IMR-90 (cell line): ENCODE data around the gene MFAP1. TPM values are rescaled to one million over a fixed set of nuclear protein-coding genes. Genes with fewer than 3 reads are reported as not detected.

Experiments used
- ATAC-seq: fragments of 200-7000 bp; cut with Tn5 transposase; 2 replicates; pipeline ENCODE4 v1.9.1; 2020; ENCODE audit warnings: low read depth, mild to moderate bottlenecking, moderate library complexity
- BruUV-seq: library from RNA; stranded (reverse); fragments of 400-500 nt; replicated peaks from 2 replicates; lab custom pipeline; 2021; lab: Mats Ljungman, UMichigan
- CTCF ChIA-PET: fragments of 300-600 bp; formaldehyde crosslinking; extraction: SDS; loops from one replicate; lab custom pipeline; 2021; ENCODE audit warnings: antibody characterized with exemption; lab: Yijun Ruan, JAX
- POLR2A ChIA-PET: fragments of 300-600 bp; sonication (Branson Sonifier 250); formaldehyde crosslinking; loops from one replicate; lab custom pipeline; 2022; ENCODE audit warnings: antibody characterized with exemption; ENCODE audit not compliant: unreplicated experiment; lab: Charles Lee
- DNase-seq: peaks from one replicate; pipeline ENCODE4 v3.0.0; 2013
- H2AFZ ChIP-seq: replicated peaks from 2 replicates; pipeline ENCODE3; 2013; ENCODE audit warnings: low read length, mild to moderate bottlenecking; ENCODE audit not compliant: poor library complexity
- H2AK5ac ChIP-seq: 2 replicates; pipeline ENCODE4 v1.6.1; 2013; ENCODE audit warnings: low read depth, low read length, inconsistent platforms
- H2AK9ac ChIP-seq: replicated peaks from 2 replicates; pipeline ENCODE3; 2013; ENCODE audit warnings: mild to moderate bottlenecking, low read depth, low read length, moderate library complexity; ENCODE audit not compliant: poor library complexity
- H2BK120ac ChIP-seq: 2 replicates; pipeline ENCODE4 v1.6.1; 2013; ENCODE audit warnings: low read depth, low read length, inconsistent platforms
- H2BK15ac ChIP-seq: 3 replicates; pipeline ENCODE4 v1.6.1; 2013; ENCODE audit warnings: low read depth, low read length, inconsistent platforms
- H2BK20ac ChIP-seq: 2 replicates; pipeline ENCODE4 v1.6.1; 2013; ENCODE audit warnings: low read depth, mild to moderate bottlenecking, inconsistent platforms, low read length, moderate library complexity
- H2BK5ac ChIP-seq: 2 replicates; pipeline ENCODE4 v1.6.1; 2013; ENCODE audit warnings: mild to moderate bottlenecking, low read depth, low read length, inconsistent platforms; ENCODE audit not compliant: poor library complexity, severe bottlenecking
- H3K14ac ChIP-seq: replicated peaks from 2 replicates; pipeline ENCODE4 v1.6.1; 2013; ENCODE audit warnings: low read depth, low read length, inconsistent platforms
- H3K18ac ChIP-seq: 2 replicates; pipeline ENCODE4 v1.6.1; 2013; ENCODE audit warnings: low read depth, low read length, control low read depth
- H3K23ac ChIP-seq: 2 replicates; pipeline ENCODE4 v1.6.1; 2013; ENCODE audit warnings: low read depth, low read length, inconsistent platforms
- H3K27ac ChIP-seq: 2 replicates; pipeline ENCODE4 v1.5.1; 2013; ENCODE audit warnings: mild to moderate bottlenecking, control low read depth, low read length; ENCODE audit not compliant: insufficient read depth
- H3K27me3 ChIP-seq: 2 replicates; pipeline ENCODE4 v1.6.1; 2013; ENCODE audit warnings: low read length; ENCODE audit not compliant: control insufficient read depth, insufficient read depth
- H3K36me3 ChIP-seq: 2 replicates; pipeline ENCODE4 v1.6.1; 2013; ENCODE audit warnings: low read length, mixed read lengths; ENCODE audit not compliant: control insufficient read depth, insufficient read depth
- H3K4ac ChIP-seq: 2 replicates; pipeline ENCODE4 v1.6.1; 2013; ENCODE audit warnings: low read depth, low read length, inconsistent platforms
- H3K4me1 ChIP-seq: 2 replicates; pipeline ENCODE4 v1.6.1; 2013; ENCODE audit warnings: low read length, mixed read lengths; ENCODE audit not compliant: control insufficient read depth, insufficient read depth
- H3K4me2 ChIP-seq: 2 replicates; pipeline ENCODE4 v1.6.1; 2013; ENCODE audit warnings: low read depth, mild to moderate bottlenecking, control low read depth, low read length, moderate library complexity
- H3K4me3 ChIP-seq: 2 replicates; pipeline ENCODE4 v1.5.1; 2013; ENCODE audit warnings: low read depth, mild to moderate bottlenecking, control low read depth, low read length, moderate library complexity; ENCODE audit not compliant: insufficient read depth
- H3K56ac ChIP-seq: 2 replicates; pipeline ENCODE4 v1.6.1; 2013; ENCODE audit warnings: low read length, inconsistent platforms; ENCODE audit not compliant: insufficient read depth; ENCODE audit errors: extremely low read depth
- H3K79me1 ChIP-seq, 2 experiments: 2 replicates each; pipeline ENCODE4 v1.6.1; 2013; ENCODE audit warnings: low read length in 2 of 2, inconsistent platforms in 1 of 2, low read depth in 1 of 2
- H3K9ac ChIP-seq: 2 replicates; pipeline ENCODE4 v1.6.1; 2013; ENCODE audit warnings: low read depth, low read length, control low read depth
- H3K9me1 ChIP-seq: 2 replicates; pipeline ENCODE4 v1.6.1; 2013; ENCODE audit warnings: low read length, inconsistent platforms; ENCODE audit not compliant: insufficient read depth
- H3K9me3 ChIP-seq: 2 replicates; pipeline ENCODE4 v1.6.1; 2013; ENCODE audit warnings: low read length; ENCODE audit not compliant: control insufficient read depth, insufficient read depth
- H4K20me1 ChIP-seq: 2 replicates; pipeline ENCODE4 v1.6.1; 2013; ENCODE audit warnings: low read length, inconsistent platforms; ENCODE audit not compliant: insufficient read depth
- H4K5ac ChIP-seq: 2 replicates; pipeline ENCODE4 v1.6.1; 2013; ENCODE audit warnings: mild to moderate bottlenecking, low read depth, low read length, control low read depth
- H4K8ac ChIP-seq, 2 experiments: 2 replicates each; pipeline ENCODE4 v1.6.1; 2013; ENCODE audit warnings: low read depth in 2 of 2, low read length in 2 of 2, control low read depth in 1 of 2, inconsistent platforms in 1 of 2
- H4K91ac ChIP-seq: 2 replicates; pipeline ENCODE4 v1.6.1; 2013; ENCODE audit warnings: low read depth, low read length, inconsistent platforms; ENCODE audit not compliant: insufficient read depth
- BHLHE40 ChIP-seq: fragments of 150-350 bp; IDR thresholded peaks from 2 replicates; pipeline ENCODE4 v1.6.1; 2016; ENCODE audit warnings: mild to moderate bottlenecking, low read depth, low read length
- NFE2L2 ChIP-seq: fragments of 150-350 bp; IDR thresholded peaks from 2 replicates; pipeline ENCODE4 v1.6.1; 2016; ENCODE audit warnings: low read depth, mild to moderate bottlenecking, low read length
- RCOR1 ChIP-seq: IDR thresholded peaks from 2 replicates; pipeline ENCODE4 v1.6.1; 2012; ENCODE audit warnings: mild to moderate bottlenecking, low read length, improper control_type of control experiment; ENCODE audit not compliant: insufficient replicate concordance
- USF2 ChIP-seq: fragments of 150-350 bp; IDR thresholded peaks from 2 replicates; pipeline ENCODE4 v1.6.1; 2017; ENCODE audit warnings: mild to moderate bottlenecking, antibody characterized with exemption, low read length, low read depth
- dilution Hi-C: fragments of 300-500 bp; cut with HindIII; formaldehyde crosslinking; loops from one replicate; pipeline ENCODE4 v1.14.3; 2018; ENCODE audit warnings: low sequenced_read_pairs; ENCODE audit not compliant: unreplicated experiment
- in situ Hi-C: fragments of 300-500 bp; cut with MboI; formaldehyde crosslinking; loops from 3 replicates; pipeline ENCODE4 v1.14.3; 2019; ENCODE audit warnings: low sequenced_read_pairs, inconsistent platforms, mixed read lengths
- intact Hi-C: fragments of 100-400 bp; cut with micrococcal nuclease; formaldehyde crosslinking; loops from 2 replicates; pipeline ENCODE4 v1.10.0; 2022
- polyA plus RNA-seq, 3 experiments: library from polyadenylated mRNA; depleted of rRNA; stranded (reverse); fragments of >200 nt; gene quantifications; 2 replicates each; pipeline ENCODE4 v1.2.3, GENCODE V29; 2012; ENCODE audit warnings: low replicate concordance in 1 of 3
- total RNA-seq: library from RNA; depleted of rRNA; stranded (reverse); fragments of >200 nt; gene quantifications from 2 replicates; pipeline ENCODE4 v1.2.3, GENCODE V29; 2012

Gene MFAP1
- total and polyA plus RNA-seq, 2 of the 4 experiments (the other 2 are of a cell fraction): 21.6 to 28.5 TPM

- in situ Hi-C loops: no loop called here
Measured at GRCh38 chr15:43772624-43773023, 51.9 kb downstream of the MFAP1 start.

More at GRCh38 chr15:43772624-43773023, 51.9 kb downstream of the MFAP1 start:
- 0 out of 2 replicates have a peak, but pooled peaks cover 4% of the 10 kb centered on the region for H3K9me1 ChIP-seq
- no peak overlapping the region for H4K91ac ChIP-seq
- DNase-seq: no peak
- H2BK120ac ChIP-seq: no peak overlapping the region
- H3K14ac ChIP-seq: no peak overlapping the region
- no peaks in the 10 kb centered on the region for H3K9me3 ChIP-seq
- no peak overlapping the region for H2BK5ac ChIP-seq
- TF ChIP-seq NFE2L2 (no peak), RCOR1 (no peak), BHLHE40 (no peak), USF2 (no peak)
- H4K8ac ChIP-seq: no peak overlapping the region
- peaks cover 10 to 16% of the 10 kb centered on the region in 2 experiments; a peak in 3 of 4 replicates for H3K79me1 ChIP-seq
- intact Hi-C loops (loop anchor here (10.0 kb wide), 1 partner anchor 258 kb away; the partner anchor contains the start of gene MAP1A), dilution Hi-C loops (no loop called here)
- no peak for ATAC-seq
- no TSS peak for BruUV-seq
- no peaks in the 10 kb centered on the region; the same call in none of the 2 replicates for H4K20me1 ChIP-seq
- CTCF ChIA-PET: no interaction called here
- H3K23ac ChIP-seq: no peak overlapping the region
- H2AK9ac ChIP-seq: no peak overlapping the region
- H3K18ac ChIP-seq: no peak overlapping the region
- POLR2A ChIA-PET: no interaction called here
- no peak overlapping the region for H3K4me2 ChIP-seq
- H3K4me1 ChIP-seq: peaks cover 5% of the 10 kb centered on the region; the same call in 1 of the 2 replicates
- H2BK20ac ChIP-seq: no peak overlapping the region
- no peak overlapping the region for H3K27ac ChIP-seq
- H3K56ac ChIP-seq: no peak overlapping the region
- H3K4me3 ChIP-seq: no peak overlapping the region
- no peak overlapping the region for H3K9ac ChIP-seq
- H3K4ac ChIP-seq: no peak overlapping the region
- no peak overlapping the region for H4K5ac ChIP-seq
- no peaks in the 10 kb centered on the region for H3K27me3 ChIP-seq
- peaks cover 29% of the 10 kb centered on the region for H3K36me3 ChIP-seq
- no peak overlapping the region for H2BK15ac ChIP-seq
- H2AK5ac ChIP-seq: no peak overlapping the region
- H2AFZ ChIP-seq: no peak overlapping the region
